Measurements from ENCODE around the gene LSM5. TPM values are rescaled to one million over a fixed set of nuclear protein-coding genes. Genes with fewer than 3 reads are reported as not detected.

LSM5 gene
- total RNA-seq, 1 experiment from 2014 or later: 109 TPM

DNA sequence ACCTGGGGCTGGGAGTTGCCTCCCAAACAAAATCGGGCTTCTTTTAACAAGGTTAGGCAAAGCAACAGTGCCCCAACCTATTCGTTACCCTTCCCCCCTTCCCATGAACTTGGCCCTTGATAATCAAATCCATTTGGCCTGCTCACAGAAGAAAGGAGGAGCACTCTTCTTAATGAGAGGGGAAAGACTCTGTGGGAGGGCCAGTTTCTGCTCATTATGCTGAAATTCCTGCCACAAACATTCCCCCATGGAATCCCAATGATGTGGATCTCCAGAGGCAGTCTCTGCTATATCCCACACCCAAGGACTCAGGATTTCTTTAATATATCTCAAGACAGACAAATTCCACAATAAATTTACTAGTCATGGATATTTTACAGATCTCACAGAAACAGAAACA is 43.0 kb downstream of the LSM5 start:
- intact Hi-C loops (cut with micrococcal nuclease; ENCODE audit: unreplicated experiment): no loop called here
- CTCF ChIA-PET: no interaction called here
- Histone ChIP-seq H3K4me3 (ENCODE audit: low read depth, low read length, poor library complexity, severe bottlenecking) (no peak overlapping the region), H3K36me3 (ENCODE audit: insufficient read depth, low read length, poor library complexity, severe bottlenecking) (no peaks in the 10 kb centered on the region), H3K27ac (ENCODE audit: low read depth, low read length, poor library complexity, severe bottlenecking) (no peak overlapping the region), H3K27me3 (replicated peaks; ENCODE audit: insufficient read depth, low read depth, low read length, poor library complexity) (peaks cover 33% of the 10 kb centered on the region), H3K4me1 (ENCODE audit: insufficient read depth, low read length, poor library complexity, severe bottlenecking) (no peaks in the 10 kb centered on the region), H3K9me3 (ENCODE audit: low read depth, low read length, poor library complexity, severe bottlenecking) (no peaks in the 10 kb centered on the region)
- no TSS peak for BruUV-seq (replicated peaks)
- DNase-seq (ENCODE audit: low spot score): no peak
- POLR2A ChIA-PET (ENCODE audit: low non-redundant PET): no interaction called here
- TF ChIP-seq EZH2 (IDR thresholded peaks at IDR 0.05; ENCODE audit: borderline replicate concordance, low read depth, low read length, poor library complexity, severe bottlenecking): no peak
- TF ChIP-seq, protein P1, sequence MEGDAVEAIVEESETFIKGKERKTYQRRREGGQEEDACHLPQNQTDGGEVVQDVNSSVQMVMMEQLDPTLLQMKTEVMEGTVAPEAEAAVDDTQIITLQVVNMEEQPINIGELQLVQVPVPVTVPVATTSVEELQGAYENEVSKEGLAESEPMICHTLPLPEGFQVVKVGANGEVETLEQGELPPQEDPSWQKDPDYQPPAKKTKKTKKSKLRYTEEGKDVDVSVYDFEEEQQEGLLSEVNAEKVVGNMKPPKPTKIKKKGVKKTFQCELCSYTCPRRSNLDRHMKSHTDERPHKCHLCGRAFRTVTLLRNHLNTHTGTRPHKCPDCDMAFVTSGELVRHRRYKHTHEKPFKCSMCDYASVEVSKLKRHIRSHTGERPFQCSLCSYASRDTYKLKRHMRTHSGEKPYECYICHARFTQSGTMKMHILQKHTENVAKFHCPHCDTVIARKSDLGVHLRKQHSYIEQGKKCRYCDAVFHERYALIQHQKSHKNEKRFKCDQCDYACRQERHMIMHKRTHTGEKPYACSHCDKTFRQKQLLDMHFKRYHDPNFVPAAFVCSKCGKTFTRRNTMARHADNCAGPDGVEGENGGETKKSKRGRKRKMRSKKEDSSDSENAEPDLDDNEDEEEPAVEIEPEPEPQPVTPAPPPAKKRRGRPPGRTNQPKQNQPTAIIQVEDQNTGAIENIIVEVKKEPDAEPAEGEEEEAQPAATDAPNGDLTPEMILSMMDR (conservative IDR thresholded peaks at IDR 0.05; ENCODE audit: low read depth, low read length): no peak

DNA sequence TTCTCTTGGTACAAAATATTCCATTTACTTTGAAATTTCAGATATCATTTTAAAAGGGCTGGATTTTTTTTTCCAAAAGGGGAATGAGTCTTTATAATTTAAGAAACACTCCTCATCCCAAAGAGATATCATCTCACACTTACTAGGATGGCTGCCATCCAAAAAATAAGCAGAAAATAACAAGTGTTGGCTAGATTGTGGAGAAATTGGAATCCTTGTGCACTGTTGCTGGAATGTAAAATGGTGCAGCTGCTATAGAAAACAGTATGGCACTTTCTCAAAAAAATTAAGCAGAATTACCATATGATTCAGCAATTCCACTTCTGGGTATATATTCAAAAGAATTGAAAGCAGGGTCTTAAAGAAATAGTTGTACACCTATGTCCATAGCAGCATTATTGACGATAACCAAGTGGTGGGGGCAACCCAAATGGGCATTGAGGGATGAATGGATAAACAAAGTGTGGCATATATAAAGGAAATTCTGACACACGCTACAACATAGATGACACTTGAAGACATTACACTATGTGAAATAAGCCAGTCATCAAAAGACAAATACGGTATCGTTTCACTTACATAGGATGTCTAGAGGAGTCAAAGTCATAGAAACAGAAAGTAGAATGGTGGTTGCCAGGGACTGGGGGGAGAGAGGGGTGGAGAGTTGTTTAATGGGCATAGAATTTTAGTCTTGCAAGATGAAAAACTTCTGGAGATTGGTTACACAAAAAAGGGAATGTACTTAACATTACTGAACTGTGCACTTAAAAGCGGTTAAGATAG is 53.8 kb downstream of the LSM5 start:
- no TSS peak for BruUV-seq (replicated peaks)
- intact Hi-C loops (cut with micrococcal nuclease; ENCODE audit: unreplicated experiment): no loop called here
- Histone ChIP-seq H3K4me1 (ENCODE audit: insufficient read depth, low read length, poor library complexity, severe bottlenecking) (no peaks in the 10 kb centered on the region), H3K27me3 (replicated peaks; ENCODE audit: insufficient read depth, low read depth, low read length, poor library complexity) (peaks cover 10% of the 10 kb centered on the region), H3K9me3 (ENCODE audit: low read depth, low read length, poor library complexity, severe bottlenecking) (no peaks in the 10 kb centered on the region), H3K4me3 (ENCODE audit: low read depth, low read length, poor library complexity, severe bottlenecking) (no peak overlapping the region), H3K27ac (ENCODE audit: low read depth, low read length, poor library complexity, severe bottlenecking) (no peak overlapping the region), H3K36me3 (ENCODE audit: insufficient read depth, low read length, poor library complexity, severe bottlenecking) (no peaks in the 10 kb centered on the region)
- ChIA-PET CTCF (no interaction called here), POLR2A (ENCODE audit: low non-redundant PET) (no interaction called here)
- TF ChIP-seq EZH2 (IDR thresholded peaks at IDR 0.05; ENCODE audit: borderline replicate concordance, low read depth, low read length, poor library complexity, severe bottlenecking): no peak
- TF ChIP-seq, protein P1 (conservative IDR thresholded peaks at IDR 0.05; ENCODE audit: low read depth, low read length): no peak
- no peak for DNase-seq (ENCODE audit: low spot score)

Other genes starting within 250 kb of the LSM5 start
- gene AVL9, start 5.1 kb upstream of the LSM5 start, total RNA-seq (2021): 36.1 and 40.3 TPM in 2 replicates